Subcutaneous abdominal adipose tissue (tissue), 5 donors: ENCODE measurements around the gene STXBP1.
A peak's percentile ranks its signal among the peaks of the same experiment; 100 is the strongest.

ENCODE experiments used
- H3K27ac ChIP-seq: one replicate; pipeline ENCODE4 v1.7.0; 2013; ENCODE audit warnings: low read depth, mild to moderate bottlenecking, inconsistent platforms, low read length, moderate library complexity
- H3K27me3 ChIP-seq, 5 donors: one replicate each; pipeline ENCODE4 v1.7.0; 2013; ENCODE audit warnings: low read length in 5 of 5, inconsistent platforms in 1 of 5; ENCODE audit not compliant: control insufficient read depth in 5 of 5, insufficient read depth in 4 of 5
- H3K36me3 ChIP-seq, 5 donors: one replicate each; pipeline ENCODE4 v1.7.0; 2013; ENCODE audit warnings: low read length in 5 of 5; ENCODE audit not compliant: control insufficient read depth in 5 of 5, insufficient read depth in 5 of 5
- H3K4me1 ChIP-seq, 5 donors: one replicate each; pipeline ENCODE4 v1.7.0; 2013; ENCODE audit warnings: low read length in 5 of 5, mild to moderate bottlenecking in 3 of 5, moderate library complexity in 1 of 5; ENCODE audit not compliant: control insufficient read depth in 5 of 5, insufficient read depth in 5 of 5
- H3K4me3 ChIP-seq, 5 donors: one replicate each; pipeline ENCODE4 v1.7.0; 2013; ENCODE audit warnings: low read length in 5 of 5, low read depth in 1 of 5
- H3K9ac ChIP-seq, 5 donors: one replicate each; pipeline ENCODE4 v1.7.0; 2013; ENCODE audit warnings: low read length in 5 of 5, mild to moderate bottlenecking in 4 of 5, moderate library complexity in 3 of 5
- H3K9me3 ChIP-seq, 5 donors: one replicate each; pipeline ENCODE4 v1.7.0; 2013; ENCODE audit warnings: low read length in 5 of 5; ENCODE audit not compliant: control insufficient read depth in 5 of 5
- donor health status: healthy.
- donor health status: healthy.
- donor health status: healthy.
- donor health status: healthy.
- donor health status: healthy.

STXBP1 gene

DNA sequence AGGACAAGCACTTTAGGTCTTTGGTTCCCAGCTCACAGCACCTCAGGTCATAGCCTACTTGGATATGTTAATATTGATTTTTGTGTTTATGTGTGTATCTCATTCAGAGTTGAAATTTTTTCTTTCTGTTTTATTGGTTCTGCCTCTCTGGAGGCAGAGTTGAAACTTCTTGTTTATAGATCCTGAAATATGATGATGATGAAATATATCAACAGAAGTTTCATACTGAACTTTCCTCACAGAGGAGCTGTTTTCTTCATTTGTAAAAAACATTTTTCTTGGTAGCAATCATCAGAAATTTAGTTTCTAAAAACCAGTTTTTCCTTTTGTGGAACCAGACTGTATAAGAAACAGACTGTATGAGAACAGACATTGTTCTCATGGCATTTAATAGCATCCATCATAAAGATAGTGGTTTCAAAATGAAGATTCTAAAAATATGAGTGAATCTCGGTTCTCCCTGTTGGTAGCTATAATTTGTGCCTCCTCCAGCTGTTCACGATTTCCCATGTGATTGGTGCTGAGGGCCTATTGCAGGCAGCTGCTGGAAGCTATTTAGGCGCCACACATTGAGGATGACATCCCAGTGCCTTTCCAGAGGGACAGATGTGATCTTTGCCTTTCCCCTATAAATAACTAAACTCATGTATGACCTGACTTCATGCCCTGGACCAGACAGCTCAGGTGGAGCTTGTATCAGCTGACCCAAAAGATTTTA, 55.2 kb downstream of the STXBP1 start:
- no peaks in the 10 kb centered on the region for H3K27me3 ChIP-seq
- H3K9ac ChIP-seq = peak overlapping the region in 3 of 5 donors; percentile 20 to 63 (median 35)
- H3K27ac ChIP-seq = peak overlapping the region; percentile 62
- peaks cover 4 to 34% (median 15%) of the 10 kb centered on the region in 5 donors for H3K4me1 ChIP-seq
- H3K36me3 ChIP-seq = peaks cover under 1 to 68% (median 58%) of the 10 kb centered on the region in 5 donors
- H3K9me3 ChIP-seq = no peaks in the 10 kb centered on the region
- H3K4me3 ChIP-seq = no peak overlapping the region

GRCh38 chr9:127667906-127668305, 55.8 kb downstream of the STXBP1 start:
- peaks cover 4 to 68% (median 59%) of the 10 kb centered on the region in 5 donors for H3K36me3 ChIP-seq
- no peaks in the 10 kb centered on the region for H3K27me3 ChIP-seq
- H3K9ac ChIP-seq = no peak overlapping the region
- H3K4me1 ChIP-seq = peaks cover 4 to 34% (median 15%) of the 10 kb centered on the region in 5 donors
- H3K4me3 ChIP-seq = no peak overlapping the region
- peak overlapping the region; percentile 62 for H3K27ac ChIP-seq
- no peaks in the 10 kb centered on the region for H3K9me3 ChIP-seq

DNA sequence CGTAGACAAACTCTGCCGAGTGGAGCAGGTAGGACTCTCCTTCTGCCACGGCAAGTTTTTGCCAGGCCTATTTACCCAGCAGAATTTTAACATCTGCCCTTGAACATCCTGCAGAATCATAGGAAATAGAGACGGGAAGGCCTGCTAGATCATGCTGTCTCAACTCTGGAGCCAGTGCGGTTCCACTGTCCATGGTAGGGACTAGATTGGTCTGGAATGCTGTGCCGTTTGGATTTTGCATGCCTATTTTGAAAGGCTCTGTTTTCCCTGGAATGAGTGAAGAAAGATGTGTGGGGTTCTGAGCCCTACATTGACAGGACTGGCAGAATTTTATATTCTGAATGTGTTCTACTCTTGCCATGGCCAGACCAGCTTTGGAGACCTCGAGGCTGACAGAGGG, 61.2 kb downstream of the STXBP1 start:
- Histone ChIP-seq H3K36me3 (peaks cover 7 to 72% (median 69%) of the 10 kb centered on the region in 5 donors), H3K4me3 (no peak overlapping the region), H3K27me3 (no peaks in the 10 kb centered on the region), H3K4me1 (peaks cover 0 to under 1% (median 0%) of the 10 kb centered on the region in 5 donors), H3K27ac (no peak overlapping the region), H3K9ac (no peak overlapping the region), H3K9me3 (no peaks in the 10 kb centered on the region)

DNA sequence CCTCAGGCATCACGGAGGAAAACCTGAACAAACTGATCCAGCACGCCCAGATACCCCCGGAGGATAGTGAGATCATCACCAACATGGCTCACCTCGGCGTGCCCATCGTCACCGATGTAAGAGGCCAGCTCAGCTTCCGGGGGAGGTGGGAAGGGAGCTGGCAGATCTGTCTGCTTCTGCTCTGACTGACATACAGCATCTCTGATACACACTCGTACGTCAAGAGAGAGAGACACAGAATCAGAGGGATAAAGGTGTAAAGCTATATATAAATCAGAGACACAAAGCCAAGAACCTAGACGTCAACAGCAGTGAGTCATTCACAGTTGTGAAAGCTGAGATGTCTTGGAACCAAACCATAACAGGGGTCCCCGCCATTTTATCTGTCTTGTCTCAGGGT, 64.6 kb downstream of the STXBP1 start:
- H3K36me3 ChIP-seq = peaks cover 12 to 91% (median 87%) of the 10 kb centered on the region in 5 donors
- no peak overlapping the region for H3K9ac ChIP-seq
- H3K4me1 ChIP-seq = no peaks in the 10 kb centered on the region
- H3K4me3 ChIP-seq = no peak overlapping the region
- H3K9me3 ChIP-seq = no peaks in the 10 kb centered on the region
- H3K27me3 ChIP-seq = no peaks in the 10 kb centered on the region
- H3K27ac ChIP-seq = no peak overlapping the region

GRCh38 chr9:127679506-127679905, 67.4 kb downstream of the STXBP1 start:
- H3K36me3 ChIP-seq = peaks cover 8 to 92% (median 90%) of the 10 kb centered on the region in 5 donors
- H3K4me3 ChIP-seq = no peak overlapping the region
- H3K27me3 ChIP-seq = no peaks in the 10 kb centered on the region
- no peaks in the 10 kb centered on the region for H3K4me1 ChIP-seq
- no peak overlapping the region for H3K27ac ChIP-seq
- no peak overlapping the region for H3K9ac ChIP-seq
- H3K9me3 ChIP-seq = no peaks in the 10 kb centered on the region

DNA sequence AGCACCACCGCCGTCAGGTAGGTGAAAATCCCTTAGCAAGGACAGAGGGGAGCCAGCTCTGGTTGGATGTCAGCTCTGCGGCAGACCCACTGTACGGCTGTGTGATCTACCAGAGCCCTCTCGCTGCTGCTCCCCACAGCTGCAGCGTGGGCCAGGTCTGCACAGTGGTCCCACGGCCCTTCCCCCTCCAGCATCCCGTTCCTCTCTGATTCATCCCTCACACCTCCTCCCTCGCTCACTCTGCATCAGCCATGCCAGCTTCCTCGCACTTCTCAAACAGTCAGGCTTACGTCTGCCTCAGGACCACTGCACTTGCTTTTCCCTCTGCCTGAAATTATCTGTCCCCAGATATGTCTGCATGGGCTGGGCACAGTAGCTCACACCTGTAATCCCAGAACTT, 68.1 kb downstream of the STXBP1 start:
- H3K27me3 ChIP-seq = no peaks in the 10 kb centered on the region
- no peak overlapping the region for H3K9ac ChIP-seq
- H3K4me3 ChIP-seq = no peak overlapping the region
- H3K27ac ChIP-seq = no peak overlapping the region
- H3K4me1 ChIP-seq = no peaks in the 10 kb centered on the region
- H3K36me3 ChIP-seq = peaks cover 8 to 93% (median 88%) of the 10 kb centered on the region in 5 donors
- no peaks in the 10 kb centered on the region for H3K9me3 ChIP-seq

- Histone ChIP-seq H3K27ac (no peak overlapping the region), H3K4me3 (no peak overlapping the region), H3K9me3 (no peaks in the 10 kb centered on the region), H3K4me1 (no peaks in the 10 kb centered on the region), H3K27me3 (no peaks in the 10 kb centered on the region), H3K36me3 (peaks cover 5 to 89% (median 83%) of the 10 kb centered on the region in 5 donors), H3K9ac (no peak overlapping the region)
These were observed 68.8 kb downstream of the STXBP1 start for GRCh38 chr9:127680846-127681245.

- Histone ChIP-seq H3K27me3 (no peaks in the 10 kb centered on the region), H3K9me3 (no peaks in the 10 kb centered on the region), H3K4me3 (no peak overlapping the region), H3K27ac (no peak overlapping the region), H3K9ac (no peak overlapping the region), H3K4me1 (no peaks in the 10 kb centered on the region), H3K36me3 (peaks cover 5 to 92% (median 84%) of the 10 kb centered on the region in 5 donors)
These were observed 70.5 kb downstream of the STXBP1 start for GRCh38 chr9:127682351-127683136.

- no peak overlapping the region for H3K27ac ChIP-seq
- H3K27me3 ChIP-seq = no peaks in the 10 kb centered on the region
- no peaks in the 10 kb centered on the region for H3K9me3 ChIP-seq
- H3K36me3 ChIP-seq = peaks cover 5 to 95% (median 87%) of the 10 kb centered on the region in 5 donors
- H3K4me3 ChIP-seq = no peak overlapping the region
- H3K9ac ChIP-seq = no peak overlapping the region
- H3K4me1 ChIP-seq = peaks cover 0 to 2% (median 0%) of the 10 kb centered on the region in 5 donors
These were observed 71.6 kb downstream of the STXBP1 start for GRCh38 chr9:127683723-127684122.

- Histone ChIP-seq H3K4me1 (peaks cover 0 to 10% (median 0%) of the 10 kb centered on the region in 5 donors), H3K9ac (no peak overlapping the region), H3K36me3 (peaks cover 2 to 95% (median 88%) of the 10 kb centered on the region in 5 donors), H3K27ac (no peak overlapping the region), H3K9me3 (no peaks in the 10 kb centered on the region), H3K4me3 (no peak overlapping the region), H3K27me3 (no peaks in the 10 kb centered on the region)
These were observed 72.5 kb downstream of the STXBP1 start for GRCh38 chr9:127684576-127684975.
